NB4 (cell line): ENCODE results near the gene LLGL1.
A peak's percentile ranks its signal among the peaks of the same experiment; 100 is the strongest.

ENCODE experiments used
- DNase-seq: peaks from one replicate; pipeline ENCODE4 v3.0.0; 2010; ENCODE audit warnings: low read depth
- H3K4me3 ChIP-seq: one replicate; pipeline ENCODE4 v1.5.1; 2011; ENCODE audit warnings: mild to moderate bottlenecking, low read depth, low read length, moderate library complexity
- MAX ChIP-seq: IDR thresholded peaks from 2 replicates; pipeline ENCODE4 v1.6.1; 2011; ENCODE audit warnings: low read depth, low read length
- MYC ChIP-seq: IDR thresholded peaks from 2 replicates; pipeline ENCODE4 v1.6.1; 2011; ENCODE audit warnings: low read depth, low read length
- POLR2A ChIP-seq: IDR thresholded peaks from 2 replicates; pipeline ENCODE4 v1.6.1; 2011; ENCODE audit warnings: mild to moderate bottlenecking; ENCODE audit not compliant: insufficient read length; ENCODE audit errors: extremely low read depth
- TF ChIP-seq, protein P1 (sequence below): IDR thresholded peaks from one replicate; pipeline ENCODE4 v1.5.1; 2012; ENCODE audit warnings: low read depth, low read length

The LLGL1 gene

GRCh38 chr17:18225642-18226283, 328 bp downstream of the LLGL1 start:
- TF ChIP-seq POLR2A (peak; percentile 19), MAX (no peak)
- DNase-seq, result peak; percentile 30
- peak overlapping the region; percentile 77 for H3K4me3 ChIP-seq

DNA sequence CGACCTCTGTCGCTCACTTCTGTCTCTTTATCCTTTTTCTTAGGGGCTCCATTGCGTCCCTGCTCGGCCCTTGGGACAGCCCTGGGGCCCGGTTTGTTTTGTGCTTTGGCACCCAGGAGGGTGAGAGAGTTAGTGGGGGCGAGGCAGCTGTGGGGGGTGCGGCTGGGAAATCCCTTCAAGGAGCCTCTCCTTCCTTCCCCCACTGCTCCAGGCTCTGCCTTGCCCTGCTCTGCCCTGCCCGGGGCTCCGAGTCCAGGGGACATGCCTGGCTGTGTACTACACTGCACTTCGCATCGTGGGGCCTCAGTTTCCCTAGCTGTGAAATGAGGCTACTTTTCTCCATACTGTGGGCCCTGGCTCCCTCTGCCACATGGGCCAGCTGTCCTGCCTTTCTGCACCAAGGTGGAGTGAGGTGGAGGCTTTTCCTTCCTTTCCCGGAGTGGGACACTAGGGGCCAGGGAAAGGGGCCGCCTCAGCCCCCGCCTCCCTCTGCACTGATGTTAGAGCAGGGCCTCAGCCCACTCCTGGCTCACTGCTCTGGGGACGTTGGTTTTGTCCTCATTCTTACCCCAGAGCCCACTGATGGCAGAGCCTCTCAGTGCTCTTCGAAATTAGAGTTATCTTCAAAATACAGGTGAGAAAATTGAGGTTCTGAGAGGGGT, 980 bp downstream of the LLGL1 start:
- TF ChIP-seq POLR2A (no peak), MYC (no peak), MAX (no peak)
- peak overlapping the region; percentile 77 for H3K4me3 ChIP-seq
- peak; percentile 36 for DNase-seq

DNA sequence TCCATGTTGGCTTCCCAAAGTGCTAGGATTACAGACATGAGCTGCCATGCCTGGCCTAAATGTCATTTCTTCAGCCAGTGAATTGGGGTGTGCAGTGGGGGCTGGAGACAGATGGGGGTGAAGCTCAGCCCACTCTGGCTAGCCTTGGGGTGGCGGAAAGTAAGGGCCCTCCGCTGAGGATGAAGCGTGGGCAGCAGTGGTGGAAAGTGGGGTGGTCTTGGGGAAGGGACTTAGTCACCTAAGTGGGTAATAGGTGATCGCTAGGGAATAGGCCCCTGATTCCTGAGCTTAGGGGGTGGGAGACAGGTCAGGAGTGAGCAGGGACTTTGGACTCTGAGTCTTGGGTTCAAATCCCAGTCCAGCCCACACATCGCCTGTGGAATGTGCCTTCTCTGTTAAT, 2.2 kb downstream of the LLGL1 start:
- H3K4me3 ChIP-seq, result no peak overlapping the region
- TF ChIP-seq MYC, result no peak
- TF ChIP-seq, protein P1, sequence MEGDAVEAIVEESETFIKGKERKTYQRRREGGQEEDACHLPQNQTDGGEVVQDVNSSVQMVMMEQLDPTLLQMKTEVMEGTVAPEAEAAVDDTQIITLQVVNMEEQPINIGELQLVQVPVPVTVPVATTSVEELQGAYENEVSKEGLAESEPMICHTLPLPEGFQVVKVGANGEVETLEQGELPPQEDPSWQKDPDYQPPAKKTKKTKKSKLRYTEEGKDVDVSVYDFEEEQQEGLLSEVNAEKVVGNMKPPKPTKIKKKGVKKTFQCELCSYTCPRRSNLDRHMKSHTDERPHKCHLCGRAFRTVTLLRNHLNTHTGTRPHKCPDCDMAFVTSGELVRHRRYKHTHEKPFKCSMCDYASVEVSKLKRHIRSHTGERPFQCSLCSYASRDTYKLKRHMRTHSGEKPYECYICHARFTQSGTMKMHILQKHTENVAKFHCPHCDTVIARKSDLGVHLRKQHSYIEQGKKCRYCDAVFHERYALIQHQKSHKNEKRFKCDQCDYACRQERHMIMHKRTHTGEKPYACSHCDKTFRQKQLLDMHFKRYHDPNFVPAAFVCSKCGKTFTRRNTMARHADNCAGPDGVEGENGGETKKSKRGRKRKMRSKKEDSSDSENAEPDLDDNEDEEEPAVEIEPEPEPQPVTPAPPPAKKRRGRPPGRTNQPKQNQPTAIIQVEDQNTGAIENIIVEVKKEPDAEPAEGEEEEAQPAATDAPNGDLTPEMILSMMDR, result no peak
- TF ChIP-seq POLR2A, result no peak
- TF ChIP-seq MAX, result no peak
- no peak for DNase-seq

DNA sequence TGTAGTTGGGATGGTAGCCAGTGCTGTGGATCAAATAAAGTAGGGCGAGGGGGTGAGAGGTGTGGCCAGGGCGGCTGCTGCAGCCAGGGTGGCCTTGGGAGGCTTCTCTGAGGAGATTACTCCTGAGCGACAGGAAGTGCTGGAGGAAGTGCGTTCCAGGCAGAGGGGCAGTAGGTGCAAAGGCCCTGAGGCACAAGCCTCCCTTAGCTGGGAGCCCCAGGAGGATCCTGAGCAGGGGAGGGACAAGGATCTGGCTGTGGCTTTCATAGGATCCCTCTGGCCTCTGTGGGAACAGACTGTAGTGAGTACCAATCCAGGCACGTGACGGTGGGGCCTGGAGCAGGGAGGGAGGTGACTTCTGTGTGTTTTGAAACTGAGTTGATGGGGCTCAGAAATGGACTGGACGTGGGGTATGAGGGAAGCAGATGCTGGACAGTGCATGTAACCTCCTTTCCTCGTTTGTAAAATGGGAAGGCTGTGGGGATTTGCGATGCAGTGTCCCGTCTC, 2.8 kb downstream of the LLGL1 start:
- no peak for TF ChIP-seq MYC
- TF ChIP-seq, protein P1, result no peak
- TF ChIP-seq POLR2A, result no peak
- TF ChIP-seq MAX, result no peak
- DNase-seq, result no peak
- H3K4me3 ChIP-seq, result no peak overlapping the region

DNA sequence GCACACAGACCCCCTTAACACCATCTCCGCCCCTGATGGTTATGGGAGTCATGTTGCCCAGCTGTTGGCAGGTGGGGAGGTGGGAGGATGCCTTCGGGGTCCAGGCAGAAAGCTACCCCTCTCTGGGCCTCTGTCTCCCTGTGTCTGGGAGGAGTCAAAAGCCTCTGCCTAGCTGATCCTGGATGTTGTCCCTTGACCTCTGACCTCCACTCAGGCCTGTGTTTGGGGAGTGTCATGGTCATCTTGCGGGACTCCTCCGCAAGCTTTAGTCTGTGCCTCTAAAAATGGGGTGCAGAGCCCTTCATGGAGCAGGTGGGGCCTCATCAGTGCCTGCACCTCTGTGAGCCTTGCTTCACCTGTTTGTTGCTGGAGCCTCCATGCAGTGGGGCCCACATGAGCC, 3.8 kb downstream of the LLGL1 start:
- no peak overlapping the region for H3K4me3 ChIP-seq
- DNase-seq, result no peak
- TF ChIP-seq POLR2A (no peak), MYC (no peak), MAX (no peak)
- TF ChIP-seq, protein P1, result no peak

DNA sequence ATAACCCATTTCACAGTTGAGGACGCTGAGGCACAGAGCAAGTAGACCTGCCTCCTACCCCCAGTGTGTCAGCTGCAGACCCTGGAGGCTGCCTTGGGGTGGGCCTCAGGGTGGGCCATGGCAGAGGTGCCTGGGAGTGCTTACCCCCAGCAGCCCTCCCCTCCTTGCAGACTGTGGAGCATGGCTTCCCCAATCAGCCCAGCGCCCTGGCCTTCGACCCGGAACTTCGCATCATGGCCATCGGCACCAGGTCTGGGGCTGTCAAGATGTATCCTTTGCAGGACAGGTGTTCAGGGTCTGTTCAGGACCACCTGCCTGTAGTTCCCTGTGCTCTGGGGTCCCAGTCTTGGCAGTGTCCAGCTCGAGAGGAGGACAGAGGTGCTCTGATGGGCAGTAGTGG, 4.3 kb downstream of the LLGL1 start:
- no peak overlapping the region for H3K4me3 ChIP-seq
- DNase-seq, result no peak
- TF ChIP-seq MYC (no peak), MAX (no peak), POLR2A (no peak)
- TF ChIP-seq, protein P1, result no peak
